ENCODE measurements around the gene CAPN7. TPM values are rescaled to one million over a fixed set of nuclear protein-coding genes. Genes with fewer than 3 reads are reported as not detected.

Gene CAPN7
- total RNA-seq, 1 experiment from 2014 or later: 40.3 TPM

DNA sequence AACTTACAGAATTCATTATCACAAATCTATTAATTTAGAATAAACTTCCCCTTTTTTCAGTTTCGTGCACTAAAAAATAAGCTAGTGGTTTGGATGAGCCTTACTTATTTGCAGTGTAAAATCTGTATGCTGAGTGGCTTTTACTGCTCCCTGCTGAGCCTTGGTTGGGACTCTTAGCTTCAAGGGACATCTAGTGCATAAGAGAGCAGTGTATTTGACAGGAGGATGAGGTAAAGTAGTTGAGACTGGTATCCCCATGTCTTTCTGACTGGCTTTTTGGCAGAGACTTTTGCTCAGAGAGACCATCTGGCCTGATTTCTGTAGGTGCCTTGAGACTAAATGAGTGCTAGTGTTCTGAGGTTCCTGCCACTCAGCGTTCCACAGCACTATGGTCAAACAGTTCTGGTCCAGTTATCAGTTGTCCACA, 11.8 kb downstream of the CAPN7 start:
- H3K4me3 ChIP-seq (ENCODE audit: low read depth, low read length): no peak overlapping the region
- peaks cover 1% of the 10 kb centered on the region for H3K36me3 ChIP-seq (ENCODE audit: control insufficient read depth, insufficient read depth, low read length)
- Mint-ChIP-seq H3K36me3 (ENCODE audit: insufficient read depth, unreplicated experiment) (peaks cover 84% of the 10 kb centered on the region), H3K27ac (ENCODE audit: unreplicated experiment) (no peak overlapping the region), H3K4me1 (ENCODE audit: low read depth, unreplicated experiment) (no peaks in the 10 kb centered on the region), H3K9me3 (ENCODE audit: unreplicated experiment) (no peaks in the 10 kb centered on the region), H3K4me3 (ENCODE audit: unreplicated experiment) (no peak overlapping the region), H3K27me3 (ENCODE audit: insufficient read depth, unreplicated experiment) (no peaks in the 10 kb centered on the region)
- DNase-seq: no peak
- no peaks in the 10 kb centered on the region for H3K4me1 ChIP-seq
- intact Hi-C loops (cut with micrococcal nuclease; ENCODE audit: unreplicated experiment): no loop called here
- POLR2A ChIA-PET: no interaction called here
- BruUV-seq (replicated peaks): no TSS peak
- H3K9me3 ChIP-seq: no peaks in the 10 kb centered on the region
- TF ChIP-seq CTCF (IDR thresholded peaks at IDR 0.05; ENCODE audit: insufficient read depth in 1 of 2, low read depth in 1 of 2, low read length in 1 of 2, severe bottlenecking in 1 of 2, unreplicated experiment in 1 of 2): no peak
- CTCF ChIA-PET: no interaction called here
- no peaks in the 10 kb centered on the region for H3K27me3 ChIP-seq (replicated peaks; ENCODE audit: control insufficient read depth, insufficient read depth, low read length)

GRCh38 chr3:15218689-15219088, 12.6 kb downstream of the CAPN7 start:
- no peaks in the 10 kb centered on the region for H3K9me3 Mint-ChIP-seq (ENCODE audit: unreplicated experiment)
- Histone ChIP-seq H3K4me1 (no peaks in the 10 kb centered on the region), H3K27me3 (replicated peaks; ENCODE audit: control insufficient read depth, insufficient read depth, low read length) (no peaks in the 10 kb centered on the region), H3K9me3 (no peaks in the 10 kb centered on the region), H3K4me3 (ENCODE audit: low read depth, low read length) (no peak overlapping the region), H3K36me3 (ENCODE audit: control insufficient read depth, insufficient read depth, low read length) (peaks cover 1% of the 10 kb centered on the region)
- H3K4me1 Mint-ChIP-seq (ENCODE audit: low read depth, unreplicated experiment): no peaks in the 10 kb centered on the region
- intact Hi-C loops (cut with micrococcal nuclease; ENCODE audit: unreplicated experiment): no loop called here
- H3K27ac Mint-ChIP-seq (ENCODE audit: unreplicated experiment): no peak overlapping the region
- ChIA-PET POLR2A (no interaction called here), CTCF (no interaction called here)
- no TSS peak for BruUV-seq (replicated peaks)
- no peak for TF ChIP-seq CTCF (IDR thresholded peaks at IDR 0.05; ENCODE audit: insufficient read depth in 1 of 2, low read depth in 1 of 2, low read length in 1 of 2, severe bottlenecking in 1 of 2, unreplicated experiment in 1 of 2)
- peaks cover 81% of the 10 kb centered on the region for H3K36me3 Mint-ChIP-seq (ENCODE audit: insufficient read depth, unreplicated experiment)
- DNase-seq: no peak
- H3K4me3 Mint-ChIP-seq (ENCODE audit: unreplicated experiment): no peak overlapping the region
- H3K27me3 Mint-ChIP-seq (ENCODE audit: insufficient read depth, unreplicated experiment): no peaks in the 10 kb centered on the region

GRCh38 chr3:15220056-15220455, 14.0 kb downstream of the CAPN7 start:
- no peak for TF ChIP-seq CTCF (IDR thresholded peaks at IDR 0.05; ENCODE audit: insufficient read depth in 1 of 2, low read depth in 1 of 2, low read length in 1 of 2, severe bottlenecking in 1 of 2, unreplicated experiment in 1 of 2)
- intact Hi-C loops (cut with micrococcal nuclease; ENCODE audit: unreplicated experiment): no loop called here
- BruUV-seq (replicated peaks): no TSS peak
- H3K36me3 ChIP-seq (ENCODE audit: control insufficient read depth, insufficient read depth, low read length): peaks cover 1% of the 10 kb centered on the region
- H3K27ac Mint-ChIP-seq (ENCODE audit: unreplicated experiment): no peak overlapping the region
- POLR2A ChIA-PET: no interaction called here
- H3K4me3 ChIP-seq (ENCODE audit: low read depth, low read length): no peak overlapping the region
- no peaks in the 10 kb centered on the region for H3K9me3 ChIP-seq
- H3K4me1 Mint-ChIP-seq (ENCODE audit: low read depth, unreplicated experiment): no peaks in the 10 kb centered on the region
- no peaks in the 10 kb centered on the region for H3K27me3 ChIP-seq (replicated peaks; ENCODE audit: control insufficient read depth, insufficient read depth, low read length)
- H3K4me1 ChIP-seq: no peaks in the 10 kb centered on the region
- CTCF ChIA-PET: no interaction called here
- no peak for DNase-seq
- H3K27me3 Mint-ChIP-seq (ENCODE audit: insufficient read depth, unreplicated experiment): no peaks in the 10 kb centered on the region
- H3K4me3 Mint-ChIP-seq (ENCODE audit: unreplicated experiment): no peak overlapping the region
- no peaks in the 10 kb centered on the region for H3K9me3 Mint-ChIP-seq (ENCODE audit: unreplicated experiment)
- peaks cover 76% of the 10 kb centered on the region for H3K36me3 Mint-ChIP-seq (ENCODE audit: insufficient read depth, unreplicated experiment)

Data from Caco-2 (cell line).